SJCRH30 (cell line): Measurements from ENCODE around the gene SUCLG2. TPM values are rescaled to one million over a fixed set of nuclear protein-coding genes. Genes with fewer than 3 reads are reported as not detected.
"Not testable (repeated sequence)": the region's sequence is repeated elsewhere in the genome, so short reads cannot be mapped to it uniquely, and the experiment has no call there.

Experiments
- DNase-seq, 2 experiments: peaks; one replicate each; pipeline ENCODE4 v3.0.0-alpha.2; 2015 to 2020
- H3K27ac ChIP-seq: fragments of 250-450 bp; sonication (Bioruptor Pico); 2 replicates; pipeline ENCODE4 v1.5.1; 2020; ENCODE audit warnings: mild to moderate bottlenecking, moderate library complexity
- H3K27me3 ChIP-seq: fragments of 250-450 bp; sonication (Bioruptor Pico); 2 replicates; pipeline ENCODE4 v1.5.1; 2020; ENCODE audit warnings: mild to moderate bottlenecking, moderate library complexity
- H3K36me3 ChIP-seq: fragments of 250-450 bp; sonication (Bioruptor Pico); 2 replicates; pipeline ENCODE4 v1.5.1; 2020; ENCODE audit warnings: mild to moderate bottlenecking, moderate library complexity
- H3K4me1 ChIP-seq: fragments of 250-450 bp; sonication (Bioruptor Pico); 2 replicates; pipeline ENCODE4 v1.5.1; 2020; ENCODE audit warnings: mild to moderate bottlenecking, moderate library complexity
- H3K4me3 ChIP-seq: fragments of 250-450 bp; sonication (Bioruptor Pico); 2 replicates; pipeline ENCODE4 v1.5.1; 2020; ENCODE audit warnings: mild to moderate bottlenecking, moderate library complexity
- H3K9me3 ChIP-seq: fragments of 250-450 bp; sonication (Bioruptor Pico); replicated peaks from 2 replicates; pipeline ENCODE4 v1.5.1; 2020; ENCODE audit warnings: mild to moderate bottlenecking, moderate library complexity
- total RNA-seq: library from RNA; depleted of rRNA; stranded (reverse); fragments of >200 nt; shearing (Covaris generic); gene quantifications from 2 replicates; pipeline ENCODE4 v1.2.3, GENCODE V29; 2014

The SUCLG2 gene
- total RNA-seq, 1 experiment from 2014 or later = 15.2 TPM

DNA sequence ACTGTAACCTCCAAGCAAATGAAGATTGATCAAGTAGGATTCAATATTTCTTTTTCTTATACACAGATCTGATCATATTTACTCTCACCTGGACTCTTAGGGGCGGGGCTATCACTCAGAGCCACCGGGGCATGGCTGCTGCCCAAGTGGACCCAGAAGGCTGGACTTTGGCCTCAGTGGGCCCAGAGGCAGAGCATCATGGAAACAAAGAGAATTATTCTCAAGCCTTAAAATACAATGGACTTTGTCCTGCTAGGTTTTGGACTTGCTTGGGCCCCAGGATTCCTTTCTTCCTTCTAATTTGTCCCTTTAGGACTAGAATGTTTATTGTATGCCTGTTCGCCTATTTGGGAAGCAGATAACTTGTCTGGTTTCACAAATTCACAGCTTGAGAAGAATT, 85.1 kb downstream of the SUCLG2 start:
- DNase-seq = no peak
- Histone ChIP-seq H3K9me3 (no peaks in the 10 kb centered on the region), H3K27ac (no peak overlapping the region), H3K27me3 (no peaks in the 10 kb centered on the region), H3K36me3 (no peaks in the 10 kb centered on the region), H3K4me1 (no peaks in the 10 kb centered on the region), H3K4me3 (no peak overlapping the region)

DNA sequence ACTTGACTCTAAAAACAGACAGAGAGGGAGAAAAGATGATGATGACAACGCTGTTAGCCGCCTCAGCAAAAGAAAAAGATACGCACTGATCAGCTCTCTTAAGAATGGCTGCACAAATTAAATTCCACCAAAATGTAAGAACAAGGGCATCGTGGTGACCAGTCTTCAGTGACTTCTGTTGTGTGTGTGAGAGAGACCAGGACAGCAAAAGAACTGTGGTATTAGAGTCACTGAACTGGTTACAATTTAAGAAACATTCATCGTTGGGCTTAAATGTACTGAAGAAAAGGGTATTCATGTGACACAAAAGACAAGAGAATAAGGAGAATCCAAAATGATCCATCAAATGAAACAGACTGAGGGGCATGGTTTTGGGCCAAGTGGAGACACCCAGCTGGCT, 86.5 kb downstream of the SUCLG2 start:
- H3K36me3 ChIP-seq = no peaks in the 10 kb centered on the region
- H3K4me3 ChIP-seq = no peak overlapping the region
- H3K27me3 ChIP-seq = no peaks in the 10 kb centered on the region
- DNase-seq = no peak
- no peaks in the 10 kb centered on the region for H3K4me1 ChIP-seq
- no peak overlapping the region for H3K27ac ChIP-seq
- no peaks in the 10 kb centered on the region for H3K9me3 ChIP-seq

GRCh38 chr3:67564973-67565372, 89.4 kb downstream of the SUCLG2 start:
- no peaks in the 10 kb centered on the region for H3K4me1 ChIP-seq
- H3K27me3 ChIP-seq = no peaks in the 10 kb centered on the region

DNA sequence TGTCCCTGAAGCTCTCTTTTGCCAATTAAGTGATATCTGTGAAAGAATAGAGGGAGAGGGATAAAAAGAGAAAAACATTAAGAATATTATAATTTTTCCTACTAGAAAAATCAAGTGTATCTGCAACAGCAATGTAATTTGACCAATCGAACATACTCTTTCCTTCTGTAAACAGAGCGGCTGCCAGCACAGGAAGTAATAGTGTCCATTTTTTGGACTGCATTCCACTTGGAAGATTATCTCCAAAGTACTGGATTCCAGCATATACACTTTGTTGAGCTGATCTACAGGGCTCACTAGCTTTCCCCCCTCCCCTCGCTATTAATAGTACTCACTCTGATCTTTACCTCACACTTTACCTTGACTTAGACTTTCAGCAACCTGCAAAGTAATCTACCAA, 90.4 kb downstream of the SUCLG2 start:
- Histone ChIP-seq H3K4me1 (no peaks in the 10 kb centered on the region), H3K36me3 (no peaks in the 10 kb centered on the region), H3K9me3 (no peaks in the 10 kb centered on the region), H3K27me3 (no peaks in the 10 kb centered on the region), H3K4me3 (no peak overlapping the region), H3K27ac (no peak overlapping the region)
- DNase-seq = no peak

More at GRCh38 chr3:67564973-67565372, 89.4 kb downstream of the SUCLG2 start:
- Histone ChIP-seq H3K27ac (no peak overlapping the region), H3K9me3 (no peaks in the 10 kb centered on the region), H3K36me3 (no peaks in the 10 kb centered on the region), H3K4me3 (no peak overlapping the region)
- no peak for DNase-seq

GRCh38 chr3:67561667-67562394, 92.6 kb downstream of the SUCLG2 start:
- no peak overlapping the region for H3K4me3 ChIP-seq
- no peaks in the 10 kb centered on the region for H3K27me3 ChIP-seq
- no peaks in the 10 kb centered on the region for H3K9me3 ChIP-seq
- no peaks in the 10 kb centered on the region for H3K36me3 ChIP-seq
- H3K27ac ChIP-seq = no peak overlapping the region
- H3K4me1 ChIP-seq = no peaks in the 10 kb centered on the region
- no peak for DNase-seq

- no peaks in the 10 kb centered on the region for H3K36me3 ChIP-seq
Measured at GRCh38 chr3:67561266-67561665, 93.1 kb downstream of the SUCLG2 start.

GRCh38 chr3:67559029-67559605, 95.3 kb downstream of the SUCLG2 start:
- Histone ChIP-seq H3K4me1 (no peaks in the 10 kb centered on the region), H3K36me3 (no peaks in the 10 kb centered on the region), H3K27me3 (no peaks in the 10 kb centered on the region), H3K27ac (no peak overlapping the region), H3K4me3 (no peak overlapping the region), H3K9me3 (no peaks in the 10 kb centered on the region)
- no peak for DNase-seq

More at GRCh38 chr3:67561266-67561665, 93.1 kb downstream of the SUCLG2 start:
- Histone ChIP-seq H3K4me1 (no peaks in the 10 kb centered on the region), H3K9me3 (no peaks in the 10 kb centered on the region), H3K4me3 (no peak overlapping the region), H3K27ac (no peak overlapping the region), H3K27me3 (no peaks in the 10 kb centered on the region)
- no peak for DNase-seq

DNA sequence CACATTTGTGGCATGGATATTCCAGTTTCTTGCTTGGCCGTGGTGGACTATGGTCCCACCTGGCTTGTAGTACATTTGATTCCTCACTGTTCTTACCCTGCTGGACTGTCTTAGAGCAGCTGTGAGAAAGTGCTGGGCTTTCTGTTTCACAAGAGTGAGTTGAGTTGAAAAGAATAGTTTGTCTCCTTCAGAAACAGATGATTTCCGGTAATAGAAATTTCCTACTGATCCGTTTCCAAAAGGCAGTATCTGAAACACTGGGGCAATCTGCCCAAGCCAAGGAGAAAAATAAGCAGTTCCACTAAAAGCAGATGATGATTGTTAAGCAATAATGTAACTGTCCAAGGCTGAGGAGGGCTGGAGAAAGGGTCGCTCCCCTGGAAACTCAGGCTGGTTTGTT, 96.0 kb downstream of the SUCLG2 start:
- H3K27ac ChIP-seq = no peak overlapping the region
- H3K4me3 ChIP-seq = no peak overlapping the region
- no peaks in the 10 kb centered on the region for H3K9me3 ChIP-seq
- H3K27me3 ChIP-seq = no peaks in the 10 kb centered on the region
- no peak for DNase-seq
- no peaks in the 10 kb centered on the region for H3K4me1 ChIP-seq
- H3K36me3 ChIP-seq = no peaks in the 10 kb centered on the region

- H3K36me3 ChIP-seq = no peaks in the 10 kb centered on the region
- H3K4me3 ChIP-seq = no peak overlapping the region
- no peaks in the 10 kb centered on the region for H3K4me1 ChIP-seq
- H3K27ac ChIP-seq = no peak overlapping the region
- no peaks in the 10 kb centered on the region for H3K27me3 ChIP-seq
- DNase-seq = no peak
- no peaks in the 10 kb centered on the region for H3K9me3 ChIP-seq
Measured at GRCh38 chr3:67557848-67558355, 96.5 kb downstream of the SUCLG2 start.

DNA sequence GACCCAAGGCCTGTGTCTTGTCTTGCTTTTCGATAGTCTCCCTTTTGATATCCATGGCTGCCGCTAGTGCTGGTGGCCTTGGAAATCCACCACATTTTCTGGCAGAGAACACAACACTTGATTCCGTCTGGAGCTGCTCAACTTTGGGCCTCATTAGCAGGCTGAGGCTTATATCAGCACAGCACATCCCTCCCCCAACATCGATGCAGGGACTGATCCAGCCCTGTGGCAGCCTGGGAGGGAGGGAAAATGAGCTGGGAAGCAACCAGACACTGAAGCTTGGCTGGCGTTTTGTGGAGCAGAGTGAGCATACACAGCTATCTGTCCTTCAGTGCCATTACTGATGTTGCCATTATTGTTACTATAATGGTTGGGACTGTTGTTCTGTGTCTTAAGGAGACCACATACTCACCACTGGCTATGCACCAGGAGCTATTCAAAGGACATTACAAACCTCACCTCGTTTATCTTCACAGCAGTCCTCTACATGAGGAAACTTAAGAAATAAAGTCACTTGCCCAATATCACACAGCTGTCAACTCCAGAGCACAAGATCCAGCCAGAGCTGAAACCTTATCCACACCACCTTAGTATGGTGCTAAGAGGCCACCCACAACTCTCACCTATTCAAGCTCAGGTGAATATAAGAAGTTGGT, 102.9 kb downstream of the SUCLG2 start:
- no peak for DNase-seq
- H3K27ac ChIP-seq = no peak overlapping the region
- H3K27me3 ChIP-seq = no peaks in the 10 kb centered on the region
- no peaks in the 10 kb centered on the region for H3K36me3 ChIP-seq
- no peak overlapping the region for H3K4me3 ChIP-seq
- no peaks in the 10 kb centered on the region for H3K4me1 ChIP-seq
- H3K9me3 ChIP-seq = no peaks in the 10 kb centered on the region

DNA sequence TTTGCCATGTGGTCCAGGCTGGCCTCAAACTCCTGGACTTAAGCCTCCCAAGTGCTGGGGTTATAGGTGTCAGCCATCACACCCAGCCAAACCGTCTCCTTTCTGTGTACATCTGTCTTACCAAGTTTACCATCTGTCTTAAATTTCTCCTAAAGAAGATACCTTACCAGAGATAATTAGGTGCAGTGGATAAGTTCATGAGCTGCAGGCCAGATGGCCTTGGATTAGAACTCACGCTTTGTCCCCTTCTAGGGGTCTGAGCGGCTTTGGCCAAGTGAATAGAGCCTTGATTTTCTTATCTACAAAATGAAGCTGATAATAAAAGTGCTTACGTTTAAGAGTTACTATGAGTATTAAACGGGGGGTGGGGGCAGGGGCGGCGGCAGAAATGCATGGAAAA, 103.9 kb downstream of the SUCLG2 start:
- Histone ChIP-seq H3K27me3 (no peaks in the 10 kb centered on the region), H3K36me3 (no peaks in the 10 kb centered on the region), H3K27ac (no peak overlapping the region), H3K4me1 (no peaks in the 10 kb centered on the region), H3K9me3 (no peaks in the 10 kb centered on the region), H3K4me3 (no peak overlapping the region)
- DNase-seq = no peak

- not testable (repeated sequence) for H3K36me3 ChIP-seq, H3K9me3 ChIP-seq, H3K27me3 ChIP-seq, H3K27ac ChIP-seq, H3K4me1 ChIP-seq, DNase-seq, H3K4me3 ChIP-seq
Measured at GRCh38 chr3:67542502-67543250, 111.7 kb downstream of the SUCLG2 start.

GRCh38 chr3:67540198-67540894, 114.1 kb downstream of the SUCLG2 start:
- H3K27me3 ChIP-seq = no peaks in the 10 kb centered on the region
- H3K4me1 ChIP-seq = no peaks in the 10 kb centered on the region
- H3K36me3 ChIP-seq = no peaks in the 10 kb centered on the region
- no peak overlapping the region for H3K27ac ChIP-seq
- no peak for DNase-seq
- no peak overlapping the region for H3K4me3 ChIP-seq
- no peaks in the 10 kb centered on the region for H3K9me3 ChIP-seq

GRCh38 chr3:67537203-67537602, 117.2 kb downstream of the SUCLG2 start:
- H3K27ac ChIP-seq, H3K36me3 ChIP-seq, H3K9me3 ChIP-seq, DNase-seq, H3K4me3 ChIP-seq, H3K27me3 ChIP-seq, H3K4me1 ChIP-seq: not testable (repeated sequence)
